PC-9 (cell line): ENCODE results near the gene MOB3B. TPM values are rescaled to one million over a fixed set of nuclear protein-coding genes. Genes with fewer than 3 reads are reported as not detected.

ENCODE experiments used
- BruUV-seq: library from RNA; stranded (reverse); fragments of 400-500 nt; replicated peaks from 2 replicates; lab custom pipeline; 2021; lab: Mats Ljungman, UMichigan
- CTCF ChIA-PET: fragments of 300-600 bp; sonication (Branson Sonifier 250); formaldehyde crosslinking; loops from one replicate; lab custom pipeline; 2022; ENCODE audit warnings: antibody characterized with exemption; lab: Charles Lee
- POLR2A ChIA-PET: fragments of 300-600 bp; sonication (Branson Sonifier 250); formaldehyde crosslinking; loops from one replicate; lab custom pipeline; 2022; ENCODE audit warnings: antibody characterized with exemption; ENCODE audit not compliant: unreplicated experiment; lab: Charles Lee
- DNase-seq, 2 experiments: peaks; one replicate each; pipeline versions ENCODE4 v3.0.0 to v3.0.0-alpha.2; 2015 to 2022; ENCODE audit warnings: mixed read lengths in 1 of 2
- H2AFZ ChIP-seq: fragments of 200-600 bp; sonication (generic); 2 replicates; pipeline ENCODE4 v1.8.1; 2017; ENCODE audit warnings: antibody characterized with exemption
- H3F3A ChIP-seq: fragments of 200-600 bp; sonication (generic); 2 replicates; pipeline ENCODE4 v1.8.1; 2017; ENCODE audit warnings: antibody characterized with exemption, mild to moderate bottlenecking, low read depth; ENCODE audit not compliant: insufficient read depth
- H3K27ac ChIP-seq: fragments of 200-600 bp; sonication (generic); 2 replicates; pipeline ENCODE4 v1.6.1; 2016; ENCODE audit warnings: mixed run types
- H3K27me3 ChIP-seq: fragments of 200-600 bp; sonication (generic); 2 replicates; pipeline ENCODE4 v1.6.1; 2016; ENCODE audit warnings: low read depth, mixed run types; ENCODE audit not compliant: insufficient read depth
- H3K36me3 ChIP-seq: fragments of 200-600 bp; sonication (generic); 2 replicates; pipeline ENCODE4 v1.6.1; 2016; ENCODE audit warnings: low read depth, mixed run types
- H3K4me1 ChIP-seq: fragments of 200-600 bp; sonication (generic); replicated peaks from 2 replicates; pipeline ENCODE4 v1.6.1; 2016; ENCODE audit warnings: mixed run types; ENCODE audit not compliant: insufficient read depth
- H3K4me2 ChIP-seq: fragments of 200-600 bp; sonication (generic); 2 replicates; pipeline ENCODE4 v1.6.1; 2017; ENCODE audit warnings: mixed run types
- H3K4me3 ChIP-seq: fragments of 200-600 bp; sonication (generic); 2 replicates; pipeline ENCODE4 v1.6.1; 2016; ENCODE audit warnings: mixed run types
- H3K79me2 ChIP-seq: fragments of 200-600 bp; sonication (generic); 2 replicates; pipeline ENCODE4 v1.6.1; 2017; ENCODE audit warnings: low read depth, mixed run types
- H3K9me2 ChIP-seq: fragments of 200-600 bp; sonication (generic); 2 replicates; pipeline ENCODE4 v1.8.1; 2017; ENCODE audit warnings: mild to moderate bottlenecking; ENCODE audit not compliant: insufficient read depth
- H3K9me3 ChIP-seq: fragments of 200-600 bp; sonication (generic); 2 replicates; pipeline ENCODE4 v1.8.1; 2016; ENCODE audit warnings: low read depth; ENCODE audit not compliant: insufficient read depth
- H4K20me1 ChIP-seq: fragments of 200-600 bp; sonication (generic); 2 replicates; pipeline ENCODE4 v1.8.1; 2017; ENCODE audit not compliant: insufficient read depth
- CTCF ChIP-seq: fragments of 200-600 bp; sonication (generic); conservative IDR thresholded peaks from 2 replicates; pipeline ENCODE4 v1.6.1; 2017; ENCODE audit warnings: mixed run types, antibody characterized with exemption, mild to moderate bottlenecking, moderate library complexity
- EZH2 ChIP-seq: fragments of 200-600 bp; sonication (generic); IDR thresholded peaks from 2 replicates; pipeline ENCODE4 v1.8.0; 2017; ENCODE audit warnings: antibody characterized with exemption, low read depth
- intact Hi-C: fragments of 100-400 bp; cut with micrococcal nuclease; formaldehyde crosslinking; loops from one replicate; pipeline ENCODE4 v1.10.0; 2022; ENCODE audit not compliant: unreplicated experiment
- total RNA-seq: library from RNA; stranded (reverse); gene quantifications from 2 replicates; pipeline ENCODE4 v1.2.3, GENCODE V29; 2021

MOB3B gene
- total RNA-seq, 1 experiment from 2014 or later, result 4.4 TPM

- Histone ChIP-seq H3K4me3 (peak overlapping the region; percentile 29; the same call in 1 of the 2 replicates), H3K36me3 (no peaks in the 10 kb centered on the region), H3K79me2 (no peaks in the 10 kb centered on the region), H4K20me1 (no peaks in the 10 kb centered on the region), H3K9me3 (no peaks in the 10 kb centered on the region), H3K27me3 (no peaks in the 10 kb centered on the region), H3F3A (no peaks in the 10 kb centered on the region), H3K9me2 (no peaks in the 10 kb centered on the region), H2AFZ (no peak overlapping the region), H3K4me1 (0 out of 2 replicates have a peak, but pooled peaks cover 4% of the 10 kb centered on the region), H3K27ac (0 out of 2 replicates have a peak overlapping the region, but pooled peaks have one; percentile 29), H3K4me2 (peak overlapping the region; percentile 71)
- no peak for TF ChIP-seq CTCF
- intact Hi-C loops, result loop anchor here (10.0 kb wide), 1 partner anchor 53 kb away; no protein-coding TSS in a partner anchor
- CTCF ChIA-PET, result no interaction called here
- POLR2A ChIA-PET, result interaction anchor here (0.7 kb wide), 1 partner anchor 104 kb away, joined by 17 read pairs; no protein-coding TSS in a partner anchor
- BruUV-seq, result no TSS peak
- DNase-seq, result peak in 1 of 2 experiments; percentile 6
Observed at GRCh38 chr9:27371382-27371781, 158.2 kb downstream of the MOB3B start.

GRCh38 chr9:27369591-27369990 is 160.0 kb downstream of the MOB3B start:
- Histone ChIP-seq H2AFZ (no peak overlapping the region), H3K4me3 (no peak overlapping the region), H3K27ac (no peak overlapping the region), H3K36me3 (no peaks in the 10 kb centered on the region), H3K4me2 (no peak overlapping the region), H3K4me1 (0 out of 2 replicates have a peak, but pooled peaks cover 4% of the 10 kb centered on the region), H3K9me3 (no peaks in the 10 kb centered on the region), H4K20me1 (no peaks in the 10 kb centered on the region), H3F3A (no peaks in the 10 kb centered on the region), H3K27me3 (no peaks in the 10 kb centered on the region), H3K9me2 (no peaks in the 10 kb centered on the region), H3K79me2 (no peaks in the 10 kb centered on the region)
- CTCF ChIA-PET, result no interaction called here
- POLR2A ChIA-PET, result no interaction called here
- DNase-seq, result no peak
- TF ChIP-seq CTCF (no peak), EZH2 (no peak)
- no TSS peak for BruUV-seq
- intact Hi-C loops, result no loop called here

- Histone ChIP-seq H3K79me2 (no peaks in the 10 kb centered on the region), H2AFZ (no peak overlapping the region), H3K27me3 (no peaks in the 10 kb centered on the region), H3K4me3 (no peak overlapping the region), H3K9me2 (no peaks in the 10 kb centered on the region), H4K20me1 (no peaks in the 10 kb centered on the region), H3K4me2 (no peak overlapping the region), H3K9me3 (no peaks in the 10 kb centered on the region), H3K4me1 (0 out of 2 replicates have a peak, but pooled peaks cover 4% of the 10 kb centered on the region), H3K36me3 (no peaks in the 10 kb centered on the region), H3K27ac (no peak overlapping the region), H3F3A (no peaks in the 10 kb centered on the region)
- POLR2A ChIA-PET, result no interaction called here
- no peak for DNase-seq
- no TSS peak for BruUV-seq
- CTCF ChIA-PET, result no interaction called here
- intact Hi-C loops, result no loop called here
- TF ChIP-seq EZH2 (no peak), CTCF (no peak)
Observed at GRCh38 chr9:27368316-27368985, 161.2 kb downstream of the MOB3B start.
